OCI-LY3 (cell line): Measurements from ENCODE around the gene ZNF428.
"Not testable (repeated sequence)": the region's sequence is repeated elsewhere in the genome, so short reads cannot be mapped to it uniquely, and the experiment has no call there.

Experiments used
- H2AFZ ChIP-seq: fragments of 200-600, 300-600 bp; shearing (Covaris generic); 2 replicates; pipeline ENCODE4 v1.6.0; 2014; ENCODE audit warnings: antibody characterized with exemption, low read depth, low read length
- H3K27ac ChIP-seq: fragments of 200-600, 300-600 bp; sonication (generic); 2 replicates; pipeline ENCODE4 v1.5.1; 2014; ENCODE audit warnings: mild to moderate bottlenecking, low read length, moderate library complexity, mixed read lengths
- H3K27me3 ChIP-seq: fragments of 200-600, 300-600 bp; sonication (generic); 2 replicates; pipeline ENCODE4 v1.6.1; 2014; ENCODE audit warnings: low read depth, low read length, mixed read lengths
- H3K36me3 ChIP-seq: fragments of 200-600, 300-600 bp; sonication (generic); replicated peaks from 2 replicates; pipeline ENCODE3; 2014; ENCODE audit warnings: low read depth, low read length, mixed read lengths
- H3K4me1 ChIP-seq: fragments of 300-600, 200-600 bp; sonication (generic); 2 replicates; pipeline ENCODE4 v1.6.1; 2014; ENCODE audit warnings: low read length, mixed read lengths
- H3K4me2 ChIP-seq: fragments of 200-600, 300-600 bp; sonication (generic); 2 replicates; pipeline ENCODE4 v1.6.1; 2014; ENCODE audit warnings: low read length, mixed read lengths
- H3K4me3 ChIP-seq: fragments of 300-600, 200-600 bp; sonication (generic); 2 replicates; pipeline ENCODE4 v1.5.1; 2014; ENCODE audit warnings: antibody characterized with exemption, mild to moderate bottlenecking, low read length, moderate library complexity
- H3K79me2 ChIP-seq: fragments of 300-600, 200-600 bp; shearing (Covaris generic); 2 replicates; pipeline ENCODE4 v1.6.1; 2014; ENCODE audit warnings: mild to moderate bottlenecking, low read length, mixed read lengths
- H3K9ac ChIP-seq: fragments of 300-600, 200-600 bp; shearing (Covaris generic); 2 replicates; pipeline ENCODE4 v1.6.0; 2014; ENCODE audit warnings: mild to moderate bottlenecking, low read length, moderate library complexity
- H3K9me3 ChIP-seq: fragments of 200-600, 300-600 bp; shearing (Covaris generic); 2 replicates; pipeline ENCODE4 v1.6.1; 2014; ENCODE audit warnings: low read length, mixed read lengths; ENCODE audit not compliant: insufficient read depth
- H4K20me1 ChIP-seq: fragments of 200-600, 300-600 bp; sonication (generic); 2 replicates; pipeline ENCODE4 v1.6.1; 2016; ENCODE audit warnings: low read length, mixed read lengths; ENCODE audit not compliant: insufficient read depth
- EZH2phosphoT487 ChIP-seq: fragments of 200-600 bp; shearing (Covaris generic); IDR thresholded peaks from 2 replicates; pipeline ENCODE4 v1.6.1; 2018; ENCODE audit warnings: antibody characterized with exemption, mixed run types, low read depth
- TF ChIP-seq, protein P1 (sequence below): fragments of 200-600, 300-600 bp; sonication (generic); IDR thresholded peaks from 2 replicates; pipeline ENCODE4 v1.5.1; 2014; ENCODE audit warnings: antibody characterized with exemption, low read length, low read depth

Gene ZNF428

DNA sequence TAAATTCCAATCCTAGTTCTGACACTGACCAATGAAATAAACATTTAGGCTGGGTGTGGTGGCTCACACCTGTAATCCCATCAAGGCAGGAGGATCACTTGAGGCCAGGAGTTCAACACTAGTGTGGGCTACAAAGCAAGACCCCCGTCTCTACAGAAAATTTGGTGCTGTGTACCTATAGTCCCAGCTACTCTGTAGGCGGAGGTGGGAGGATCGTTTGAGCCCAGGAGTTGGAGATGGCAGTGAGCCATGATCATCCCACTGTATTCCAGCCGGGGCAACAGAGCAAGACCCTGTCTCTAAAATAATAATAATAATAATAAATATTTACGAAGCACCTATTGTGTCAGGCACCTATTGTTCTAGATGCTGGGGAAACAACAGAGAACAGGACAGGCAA, 30.2 kb downstream of the ZNF428 start:
- H3K79me2 ChIP-seq = peaks cover 8% of the 10 kb centered on the region
- H2AFZ ChIP-seq = no peak overlapping the region
- TF ChIP-seq EZH2phosphoT487 = no peak
- TF ChIP-seq, protein P1, sequence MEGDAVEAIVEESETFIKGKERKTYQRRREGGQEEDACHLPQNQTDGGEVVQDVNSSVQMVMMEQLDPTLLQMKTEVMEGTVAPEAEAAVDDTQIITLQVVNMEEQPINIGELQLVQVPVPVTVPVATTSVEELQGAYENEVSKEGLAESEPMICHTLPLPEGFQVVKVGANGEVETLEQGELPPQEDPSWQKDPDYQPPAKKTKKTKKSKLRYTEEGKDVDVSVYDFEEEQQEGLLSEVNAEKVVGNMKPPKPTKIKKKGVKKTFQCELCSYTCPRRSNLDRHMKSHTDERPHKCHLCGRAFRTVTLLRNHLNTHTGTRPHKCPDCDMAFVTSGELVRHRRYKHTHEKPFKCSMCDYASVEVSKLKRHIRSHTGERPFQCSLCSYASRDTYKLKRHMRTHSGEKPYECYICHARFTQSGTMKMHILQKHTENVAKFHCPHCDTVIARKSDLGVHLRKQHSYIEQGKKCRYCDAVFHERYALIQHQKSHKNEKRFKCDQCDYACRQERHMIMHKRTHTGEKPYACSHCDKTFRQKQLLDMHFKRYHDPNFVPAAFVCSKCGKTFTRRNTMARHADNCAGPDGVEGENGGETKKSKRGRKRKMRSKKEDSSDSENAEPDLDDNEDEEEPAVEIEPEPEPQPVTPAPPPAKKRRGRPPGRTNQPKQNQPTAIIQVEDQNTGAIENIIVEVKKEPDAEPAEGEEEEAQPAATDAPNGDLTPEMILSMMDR = no peak
- no peaks in the 10 kb centered on the region for H3K9me3 ChIP-seq
- H3K27me3 ChIP-seq = no peaks in the 10 kb centered on the region
- no peak overlapping the region for H3K4me2 ChIP-seq
- H3K9ac ChIP-seq = no peak overlapping the region
- no peak overlapping the region for H3K4me3 ChIP-seq
- H3K36me3 ChIP-seq = peaks cover 39% of the 10 kb centered on the region
- no peak overlapping the region for H3K27ac ChIP-seq
- H4K20me1 ChIP-seq = no peaks in the 10 kb centered on the region
- peaks cover 4% of the 10 kb centered on the region; the same call in 1 of the 2 replicates for H3K4me1 ChIP-seq

DNA sequence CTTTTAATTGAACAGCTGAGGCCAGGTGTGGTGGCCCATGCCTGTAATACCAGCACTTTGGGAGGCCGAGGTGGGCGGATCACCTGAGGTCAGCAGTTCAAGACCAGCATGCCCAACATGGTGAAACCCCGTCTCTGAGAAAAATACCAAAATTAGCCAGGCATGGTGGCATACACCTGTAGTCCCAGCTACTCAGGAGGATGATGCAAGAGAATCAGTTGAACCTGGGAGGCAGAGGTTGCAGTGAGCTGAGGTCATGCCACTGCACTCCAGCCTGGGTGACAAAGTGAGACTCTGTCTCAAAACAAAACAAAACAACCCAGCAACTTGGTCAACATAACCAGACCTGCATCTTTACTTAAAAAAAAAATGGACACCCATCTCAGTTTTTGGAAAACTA, 32.4 kb downstream of the ZNF428 start:
- peaks cover 24% of the 10 kb centered on the region for H3K36me3 ChIP-seq
- H3K9me3 ChIP-seq, H3K9ac ChIP-seq, H2AFZ ChIP-seq, H3K79me2 ChIP-seq, H3K4me1 ChIP-seq, H3K4me3 ChIP-seq, H3K4me2 ChIP-seq, H3K27me3 ChIP-seq, H4K20me1 ChIP-seq, H3K27ac ChIP-seq: not testable (repeated sequence)

DNA sequence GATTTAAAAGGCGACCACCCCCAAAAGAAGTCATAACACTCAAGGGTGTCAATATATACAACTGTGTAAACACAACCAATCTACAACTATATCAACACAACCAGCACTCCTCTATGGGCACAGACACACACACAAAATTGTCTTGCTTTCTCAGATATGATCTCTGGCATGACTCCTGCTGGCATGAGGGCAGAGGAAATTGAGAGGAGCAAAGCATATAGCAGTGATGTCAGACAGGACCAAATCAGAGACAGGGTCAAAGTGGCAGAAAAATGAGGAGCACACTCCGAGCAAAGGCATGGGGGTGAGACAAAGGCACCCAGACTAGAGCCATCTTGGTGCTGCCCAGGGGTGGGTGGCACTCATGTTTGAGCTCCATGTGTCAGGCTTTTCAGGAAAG, 33.1 kb downstream of the ZNF428 start:
- Histone ChIP-seq H3K4me1 (no peaks in the 10 kb centered on the region), H4K20me1 (no peaks in the 10 kb centered on the region), H3K9me3 (no peaks in the 10 kb centered on the region), H3K4me3 (no peak overlapping the region), H3K9ac (no peak overlapping the region), H2AFZ (no peak overlapping the region), H3K4me2 (no peak overlapping the region), H3K79me2 (no peaks in the 10 kb centered on the region), H3K27me3 (no peaks in the 10 kb centered on the region), H3K27ac (no peak overlapping the region), H3K36me3 (peaks cover 24% of the 10 kb centered on the region)
- no peak for TF ChIP-seq EZH2phosphoT487
- TF ChIP-seq, protein P1 = no peak

DNA sequence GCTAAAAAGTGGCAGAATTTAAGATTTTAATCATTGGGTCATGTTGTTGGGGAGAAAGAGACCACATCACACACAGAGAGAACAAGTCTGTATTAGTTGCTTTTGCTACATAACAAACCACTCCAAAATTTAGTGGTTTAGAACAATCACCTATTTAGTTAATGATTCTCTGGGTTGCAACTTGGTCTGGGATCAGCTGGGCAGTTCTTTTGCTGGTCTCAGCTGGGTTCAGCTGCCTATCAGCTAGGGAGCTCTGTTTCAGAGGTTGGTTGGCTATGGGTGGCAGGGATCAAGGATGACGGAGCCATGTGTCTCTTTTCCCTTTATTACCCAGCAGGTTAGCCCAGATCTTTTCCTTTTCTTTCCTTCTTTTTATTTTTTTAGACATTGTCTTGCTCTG, 34.9 kb downstream of the ZNF428 start:
- Histone ChIP-seq H3K9ac (no peak overlapping the region), H3K4me1 (no peaks in the 10 kb centered on the region), H4K20me1 (no peaks in the 10 kb centered on the region), H3K4me3 (no peak overlapping the region), H3K4me2 (no peak overlapping the region), H3K27ac (no peak overlapping the region), H3K79me2 (no peaks in the 10 kb centered on the region), H3K9me3 (no peaks in the 10 kb centered on the region), H2AFZ (no peak overlapping the region), H3K36me3 (peaks cover 18% of the 10 kb centered on the region), H3K27me3 (no peaks in the 10 kb centered on the region)
- TF ChIP-seq, protein P1 = no peak
- no peak for TF ChIP-seq EZH2phosphoT487

DNA sequence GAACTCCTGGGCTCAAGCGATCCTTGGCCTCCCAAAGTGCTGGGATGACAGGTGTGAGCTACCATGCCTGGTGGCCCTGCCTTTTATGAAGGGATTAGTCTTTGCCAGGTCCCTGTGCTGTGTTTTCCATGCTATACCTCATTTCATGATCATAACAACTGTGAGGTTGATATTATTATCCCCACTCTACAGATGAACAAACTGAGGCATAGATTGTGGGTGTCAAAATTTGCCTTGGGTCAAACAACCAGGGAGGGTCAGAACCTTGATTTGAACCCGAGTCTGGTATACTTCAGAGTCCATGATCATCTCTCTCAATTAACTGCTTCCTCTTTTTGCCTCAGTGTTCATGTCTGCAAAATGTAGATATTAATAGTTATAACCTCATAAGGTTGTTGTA, 36.9 kb downstream of the ZNF428 start:
- H3K36me3 ChIP-seq = peaks cover 14% of the 10 kb centered on the region
- no peak overlapping the region for H3K9ac ChIP-seq
- no peaks in the 10 kb centered on the region for H3K9me3 ChIP-seq
- H3K4me3 ChIP-seq = no peak overlapping the region
- H3K27me3 ChIP-seq = no peaks in the 10 kb centered on the region; the same call in 1 of the 2 replicates
- no peak overlapping the region for H3K27ac ChIP-seq
- no peaks in the 10 kb centered on the region for H3K79me2 ChIP-seq
- H3K4me1 ChIP-seq = no peaks in the 10 kb centered on the region
- TF ChIP-seq, protein P1 = no peak
- no peak for TF ChIP-seq EZH2phosphoT487
- no peak overlapping the region for H2AFZ ChIP-seq
- H3K4me2 ChIP-seq = no peak overlapping the region
- no peaks in the 10 kb centered on the region for H4K20me1 ChIP-seq
